IPS DF 6.9 (cell line): ENCODE measurements around the gene CCDC178.

Experiments
- DNase-seq: peaks from one replicate; pipeline ENCODE4 v3.0.0-alpha.2; 2013; ENCODE audit warnings: low read depth, low spot score
- H3K27ac ChIP-seq: one replicate; pipeline ENCODE4 v1.5.1; 2013; ENCODE audit warnings: low read length, control low read depth
- H3K27me3 ChIP-seq: 2 replicates; pipeline ENCODE4 v1.6.1; 2013; ENCODE audit warnings: mild to moderate bottlenecking, low read length; ENCODE audit not compliant: control insufficient read depth, insufficient read depth
- H3K36me3 ChIP-seq: 2 replicates; pipeline ENCODE4 v1.6.1; 2013; ENCODE audit warnings: low read length; ENCODE audit not compliant: control insufficient read depth, insufficient read depth
- H3K4me1 ChIP-seq: 2 replicates; pipeline ENCODE4 v1.6.1; 2013; ENCODE audit warnings: low read length; ENCODE audit not compliant: control insufficient read depth, insufficient read depth
- H3K4me3 ChIP-seq: 2 replicates; pipeline ENCODE4 v1.5.1; 2013; ENCODE audit warnings: mild to moderate bottlenecking, low read length
- H3K9me3 ChIP-seq: 2 replicates; pipeline ENCODE4 v1.6.1; 2013; ENCODE audit warnings: low read length, inconsistent platforms; ENCODE audit not compliant: control insufficient read depth, insufficient read depth
- WGBS: extraction: QIAGEN DNeasy Blood & Tissue Kit; methylation state at CpG from one replicate; pipeline ENCODE4 v1.1.7; 2013; ENCODE audit warnings: mixed read lengths, missing lambda C conversion rate; ENCODE audit not compliant: insufficient read length, insufficient coverage; 5-methylcytosine and 5-hydroxymethylcytosine counted together

The CCDC178 gene

GRCh38 chr18:33440060-33441043, at the start of gene CCDC178:
Gene CCDC178 (minus strand): TSS chr18:33440721. CDS start chr18:33412088, 28,633 bp downstream.
- peak within 1 kb of the TSS; percentile 81 for H3K4me3 ChIP-seq
- H3K36me3 ChIP-seq, result no peaks in the 10 kb centered on the region
- peaks cover 2% of the 10 kb centered on the region; the same call in 1 of the 2 replicates for H3K27me3 ChIP-seq
- H3K4me1 ChIP-seq, result no peaks in the 10 kb centered on the region
- H3K27ac ChIP-seq, result no peak within 1 kb of the TSS
- WGBS, result no CpG with 5 or more reads among the region's 77 CpGs
- peak; percentile 35 for DNase-seq
- H3K9me3 ChIP-seq, result no peaks in the 10 kb centered on the region

- no peak for DNase-seq
Observed at GRCh38 chr18:33483908-33484307, 43.4 kb upstream of the CCDC178 start.

DNA sequence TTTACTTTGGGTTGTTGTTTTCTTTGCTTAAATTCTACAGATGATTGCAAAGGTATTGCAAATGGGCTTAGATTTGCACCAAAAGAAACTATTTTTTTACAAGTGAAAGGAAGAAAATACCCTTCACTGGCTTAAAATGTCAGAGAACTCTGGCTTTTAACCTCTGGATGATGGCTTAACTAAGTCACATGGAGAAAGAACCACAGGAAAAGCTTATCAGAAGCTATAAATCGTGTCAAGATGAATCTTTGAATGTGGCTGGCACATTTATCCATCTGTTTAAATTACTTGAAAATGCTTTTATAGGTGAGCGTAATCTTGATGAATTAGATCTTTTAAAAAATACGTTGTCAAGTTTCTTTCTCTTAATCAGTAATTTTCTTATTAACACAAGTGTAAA, 32.0 kb upstream of the CCDC178 start:
- no CpG with 5 or more reads among the region's 3 CpGs for WGBS
- no peak overlapping the region for H3K4me3 ChIP-seq

More at GRCh38 chr18:33483908-33484307, 43.4 kb upstream of the CCDC178 start:
- no peaks in the 10 kb centered on the region for H3K4me1 ChIP-seq
- no CpG with 5 or more reads among the region's 1 CpG for WGBS
- no peak overlapping the region for H3K27ac ChIP-seq
- no peak overlapping the region for H3K4me3 ChIP-seq
- no peaks in the 10 kb centered on the region for H3K9me3 ChIP-seq
- no peaks in the 10 kb centered on the region for H3K27me3 ChIP-seq
- H3K36me3 ChIP-seq, result no peaks in the 10 kb centered on the region

DNA sequence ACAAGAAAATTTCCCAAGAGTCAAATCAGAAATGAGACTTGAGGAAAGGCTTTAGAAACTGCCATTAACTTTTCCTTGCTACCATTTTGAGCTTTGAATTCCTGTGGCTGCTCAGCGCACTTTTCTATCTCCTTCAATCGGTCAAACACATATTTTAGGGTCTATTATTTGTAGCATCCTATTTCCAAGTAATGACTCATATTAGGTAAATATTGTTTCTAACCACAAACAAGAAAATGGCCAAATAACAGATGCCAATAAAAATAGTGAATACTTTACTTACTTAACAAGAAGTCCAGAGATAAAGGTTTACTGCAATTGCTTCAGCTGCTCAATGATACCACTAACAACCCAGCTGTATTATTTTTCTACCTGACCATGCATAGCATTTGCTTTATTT, 29.7 kb upstream of the CCDC178 start:
- no peak overlapping the region for H3K4me3 ChIP-seq
- H3K27ac ChIP-seq, result no peak overlapping the region
- no peaks in the 10 kb centered on the region for H3K4me1 ChIP-seq
- no peaks in the 10 kb centered on the region for H3K27me3 ChIP-seq
- H3K36me3 ChIP-seq, result no peaks in the 10 kb centered on the region
- WGBS, result no CpG with 5 or more reads among the region's 2 CpGs
- no peaks in the 10 kb centered on the region for H3K9me3 ChIP-seq
- DNase-seq, result no peak

More for the DNA sequence above, 32.0 kb upstream of the CCDC178 start:
- no peak for DNase-seq
- no peaks in the 10 kb centered on the region for H3K36me3 ChIP-seq
- H3K4me1 ChIP-seq, result no peaks in the 10 kb centered on the region
- H3K9me3 ChIP-seq, result no peaks in the 10 kb centered on the region
- no peak overlapping the region for H3K27ac ChIP-seq
- no peaks in the 10 kb centered on the region for H3K27me3 ChIP-seq

DNA sequence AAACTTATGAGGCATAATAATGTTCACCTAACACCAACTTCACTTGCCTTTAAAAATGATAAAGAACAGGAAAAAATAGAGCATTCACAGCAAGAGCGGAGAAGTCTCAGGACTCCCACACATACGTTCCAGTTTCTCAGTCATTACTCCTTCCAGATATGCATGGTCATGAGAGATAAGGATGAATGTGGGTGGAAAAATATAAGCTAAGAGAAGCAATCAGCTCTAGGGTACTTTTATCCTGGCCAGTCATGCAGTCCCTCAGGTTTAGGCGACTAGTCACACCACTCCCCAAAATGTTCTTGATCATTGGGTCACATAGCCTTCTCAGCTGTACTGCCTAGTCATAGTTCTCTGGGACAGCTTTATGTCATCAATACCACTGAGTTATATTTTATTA, 29.2 kb upstream of the CCDC178 start:
- no CpG with 5 or more reads among the region's 3 CpGs for WGBS

GRCh38 chr18:33467531-33467930, 27.0 kb upstream of the CCDC178 start:
- WGBS, result no CpG with 5 or more reads among the region's 1 CpG
- no peaks in the 10 kb centered on the region for H3K9me3 ChIP-seq
- no peaks in the 10 kb centered on the region for H3K4me1 ChIP-seq
- H3K36me3 ChIP-seq, result no peaks in the 10 kb centered on the region
- no peak for DNase-seq
- no peak overlapping the region for H3K27ac ChIP-seq
- no peaks in the 10 kb centered on the region for H3K27me3 ChIP-seq
- no peak overlapping the region for H3K4me3 ChIP-seq

More for the DNA sequence above, 29.2 kb upstream of the CCDC178 start:
- Histone ChIP-seq H3K9me3 (no peaks in the 10 kb centered on the region), H3K4me1 (no peaks in the 10 kb centered on the region), H3K27ac (no peak overlapping the region), H3K4me3 (no peak overlapping the region), H3K27me3 (no peaks in the 10 kb centered on the region), H3K36me3 (no peaks in the 10 kb centered on the region)
- DNase-seq, result no peak

GRCh38 chr18:33466822-33467221, 26.3 kb upstream of the CCDC178 start:
- no peak for DNase-seq
- no peaks in the 10 kb centered on the region for H3K27me3 ChIP-seq
- no peak overlapping the region for H3K27ac ChIP-seq
- no peaks in the 10 kb centered on the region for H3K36me3 ChIP-seq
- H3K9me3 ChIP-seq, result no peaks in the 10 kb centered on the region
- no peak overlapping the region for H3K4me3 ChIP-seq
- no peaks in the 10 kb centered on the region for H3K4me1 ChIP-seq
- no CpG with 5 or more reads among the region's 1 CpG for WGBS

DNA sequence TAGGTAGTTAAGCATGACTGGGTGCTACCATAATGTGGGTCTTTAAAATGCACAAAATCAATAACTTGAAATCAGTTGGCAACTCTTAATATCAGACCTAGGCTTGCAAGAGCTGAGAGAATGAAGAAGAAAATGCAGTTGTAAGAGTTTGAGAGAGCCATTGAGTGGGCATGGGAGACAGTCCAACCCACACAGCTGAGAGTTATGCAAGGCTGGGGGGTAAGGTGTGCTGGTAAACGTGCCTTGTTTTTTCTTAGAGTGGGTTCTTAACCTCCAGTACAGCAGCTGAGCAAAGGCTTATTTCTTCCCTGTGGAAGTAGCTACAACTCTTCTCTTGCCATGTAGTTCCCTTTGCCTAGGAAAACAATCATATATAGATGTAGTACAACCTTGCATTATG, 20.2 kb upstream of the CCDC178 start:
- H3K27me3 ChIP-seq, result 0 out of 2 replicates have a peak, but pooled peaks cover 1% of the 10 kb centered on the region
- no peak overlapping the region for H3K4me3 ChIP-seq
- H3K27ac ChIP-seq, result no peak overlapping the region
- DNase-seq, result no peak
- no CpG with 5 or more reads among the region's 1 CpG for WGBS
- no peaks in the 10 kb centered on the region for H3K36me3 ChIP-seq
- no peaks in the 10 kb centered on the region for H3K9me3 ChIP-seq
- no peaks in the 10 kb centered on the region for H3K4me1 ChIP-seq

DNA sequence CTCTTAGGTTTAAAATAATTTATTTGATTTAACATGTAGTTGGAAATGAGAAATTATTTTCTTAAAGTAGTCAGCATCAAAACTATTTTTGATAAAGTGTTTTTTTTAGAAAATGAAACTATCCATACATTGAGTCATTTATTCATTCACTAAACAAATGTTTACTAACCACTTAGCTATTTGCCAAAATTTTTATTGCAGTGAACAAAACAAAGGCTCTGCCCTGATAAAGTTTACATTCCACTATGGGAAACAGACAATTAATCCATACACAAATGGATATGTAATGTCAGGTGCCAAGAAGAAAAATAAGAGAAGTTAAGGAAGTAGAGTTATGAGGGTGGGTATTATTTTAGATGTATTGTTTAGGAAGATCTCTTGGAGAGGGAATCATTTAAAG, 19.1 kb upstream of the CCDC178 start:
- Histone ChIP-seq H3K4me1 (no peaks in the 10 kb centered on the region), H3K4me3 (no peak overlapping the region), H3K9me3 (no peaks in the 10 kb centered on the region), H3K27ac (no peak overlapping the region), H3K27me3 (0 out of 2 replicates have a peak, but pooled peaks cover 1% of the 10 kb centered on the region), H3K36me3 (no peaks in the 10 kb centered on the region)
- no peak for DNase-seq

- Histone ChIP-seq H3K9me3 (no peaks in the 10 kb centered on the region), H3K4me1 (no peaks in the 10 kb centered on the region), H3K36me3 (no peaks in the 10 kb centered on the region), H3K27me3 (no peaks in the 10 kb centered on the region), H3K27ac (no peak overlapping the region), H3K4me3 (no peak overlapping the region)
- no peak for DNase-seq
- no CpG with 5 or more reads among the region's 1 CpG for WGBS
Observed at GRCh38 chr18:33446604-33447003, 6.1 kb upstream of the CCDC178 start.
